GM12878 (cell line): ENCODE results near the gene OR10A3.

Experiments
- CBX3 ChIP-seq: fragments of 200-600 bp; sonication (generic); IDR thresholded peaks from 2 replicates; pipeline ENCODE4 v1.6.1; 2016; ENCODE audit warnings: low read depth, borderline replicate concordance
- EZH2 ChIP-seq: IDR thresholded peaks from 2 replicates; pipeline ENCODE4 v1.6.1; 2012; ENCODE audit warnings: low read depth, mild to moderate bottlenecking, control low read depth, inconsistent platforms, low read length, borderline replicate concordance; ENCODE audit not compliant: control insufficient read depth
- GABPA ChIP-seq: IDR thresholded peaks from 2 replicates; pipeline ENCODE4 v1.6.1; 2014; ENCODE audit warnings: antibody characterized with exemption, low read depth, mild to moderate bottlenecking, inconsistent platforms
- MEF2A ChIP-seq: IDR thresholded peaks from 2 replicates; pipeline ENCODE4 v1.6.1; 2011; ENCODE audit warnings: low read depth, mild to moderate bottlenecking, low read length, moderate library complexity; ENCODE audit not compliant: insufficient read depth
- POLR2A ChIP-seq: IDR thresholded peaks from 2 replicates; pipeline ENCODE4 v1.6.1; 2011; ENCODE audit warnings: low read depth, mild to moderate bottlenecking, low read length
- POLR2AphosphoS5 ChIP-seq: IDR thresholded peaks from 2 replicates; pipeline ENCODE4 v1.6.1; 2011; ENCODE audit warnings: mild to moderate bottlenecking, low read length, inconsistent platforms
- SMAD5 ChIP-seq: IDR thresholded peaks from 2 replicates; pipeline ENCODE4 v1.6.1; 2016; ENCODE audit warnings: antibody characterized with exemption, low read depth
- ZNF592 ChIP-seq: fragments of 450-650 bp; IDR thresholded peaks from 2 replicates; pipeline ENCODE4 v1.6.1; 2017; ENCODE audit warnings: mild to moderate bottlenecking, moderate library complexity
- ZZZ3 ChIP-seq: IDR thresholded peaks from 2 replicates; pipeline ENCODE4 v1.6.1; 2011; ENCODE audit warnings: low read depth; ENCODE audit not compliant: control insufficient read depth, insufficient read length
- TF ChIP-seq, protein P1 (sequence below): IDR thresholded peaks from 2 replicates; pipeline ENCODE4 v1.6.1; 2012; ENCODE audit warnings: low read depth, low read length, improper control_type of control experiment

DNA sequence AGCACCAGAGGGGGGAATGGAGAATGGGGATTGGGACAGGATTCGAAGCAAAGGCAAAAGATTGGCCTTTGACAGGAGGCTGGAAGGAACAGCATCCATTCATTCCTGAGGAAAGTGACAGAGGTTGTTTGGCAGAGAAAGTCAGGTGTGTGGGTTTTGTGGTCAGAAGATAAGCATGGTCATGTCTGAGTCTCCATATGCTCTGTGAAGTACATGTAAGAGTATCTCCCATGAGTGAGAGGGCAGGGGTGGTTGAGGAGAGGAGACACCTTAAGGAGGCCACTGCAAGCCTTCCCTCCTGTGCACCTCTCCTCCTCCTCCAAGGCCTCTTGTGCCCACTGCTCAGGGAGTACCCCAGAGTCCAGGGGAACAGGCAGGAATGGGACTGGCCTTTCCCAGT, 25.6 kb upstream of the OR10A3 start:
- TF ChIP-seq MEF2A (no peak), EZH2 (no peak), SMAD5 (no peak), GABPA (no peak), CBX3 (no peak), ZZZ3 (no peak), POLR2A (no peak), ZNF592 (no peak), POLR2AphosphoS5 (no peak)
- TF ChIP-seq, protein P1, sequence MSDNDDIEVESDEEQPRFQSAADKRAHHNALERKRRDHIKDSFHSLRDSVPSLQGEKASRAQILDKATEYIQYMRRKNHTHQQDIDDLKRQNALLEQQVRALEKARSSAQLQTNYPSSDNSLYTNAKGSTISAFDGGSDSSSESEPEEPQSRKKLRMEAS = no peak
